Measurements from ENCODE around the gene ALKBH5.

GRCh38 chr17:18185391-18185790 is 1.8 kb downstream of the ALKBH5 start:
- no peak for TF ChIP-seq ZNF585B (tag by site-specific recombination; IDR thresholded peaks at IDR 0.05)
- no peak for TF ChIP-seq SP2 (tag by site-specific recombination; IDR thresholded peaks at IDR 0.05)

Data from HEK293 (cell line).